ENCODE results near the gene PPP1R15A. TPM values are rescaled to one million over a fixed set of nuclear protein-coding genes. Genes with fewer than 3 reads are reported as not detected.
"Not testable (repeated sequence)": the region's sequence is repeated elsewhere in the genome, so short reads cannot be mapped to it uniquely, and the experiment has no call there.

Gene PPP1R15A
- total RNA-seq, 4 donors from 2014 or later = 81.0 to 171 (median 101) TPM

DNA sequence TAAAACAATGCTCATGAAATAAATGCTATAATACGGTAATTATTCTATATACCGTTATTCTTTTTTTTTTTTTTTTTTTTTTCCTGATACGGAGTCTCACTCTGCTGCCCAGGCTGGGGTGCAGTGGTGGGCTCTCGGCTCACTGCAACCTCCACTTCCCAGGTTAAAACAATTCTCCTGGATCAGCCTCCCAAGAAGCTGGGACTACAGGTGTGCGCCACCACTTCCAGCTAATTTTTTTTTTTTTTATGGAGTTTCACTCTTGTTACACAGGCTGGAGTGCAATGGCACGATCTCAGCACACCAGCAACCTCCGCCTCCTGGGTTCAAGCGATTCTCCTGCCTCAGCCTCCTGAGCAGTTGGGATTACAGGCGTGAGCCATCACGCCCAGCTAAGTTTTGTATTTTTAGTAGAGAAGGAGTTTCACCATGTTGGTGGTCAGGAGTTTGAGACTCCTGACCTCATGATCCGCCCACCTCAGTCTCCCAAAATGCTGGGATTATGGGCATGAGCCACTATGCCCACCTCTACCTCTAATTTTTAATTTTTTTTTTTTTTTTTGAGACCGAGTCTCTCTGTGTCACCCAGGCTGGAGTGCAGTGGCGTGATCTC is 6.9 kb downstream of the PPP1R15A start:
- Histone ChIP-seq H3K36me3 (peaks cover 0 to 62% (median 11%) of the 10 kb centered on the region in 3 donors), H3K4me3 (no peak overlapping the region), H3K27ac (peak overlapping the region in 2 of 4 donors; percentile 44 to 100)

GRCh38 chr19:48879696-48880095 is 7.5 kb downstream of the PPP1R15A start:
- not testable (repeated sequence) for H3K27me3 ChIP-seq; H3K4me3 ChIP-seq; H3K9me3 ChIP-seq; DNase-seq (ENCODE audit: low spot score in 2 of 2)
- Histone ChIP-seq H3K27ac (peak overlapping the region in 2 of 4 donors; percentile 44 to 68), H3K36me3 (peaks cover 0 to 57% (median 5%) of the 10 kb centered on the region in 3 donors), H3K4me1 (peaks cover 0 to 46% (median 21%) of the 10 kb centered on the region in 4 donors)
- 75 to 76% methylated on average over 9 of the region's 9 CpGs for WGBS, 2 donors

More for the DNA sequence above, 6.9 kb downstream of the PPP1R15A start:
- H3K4me1 ChIP-seq = peaks cover 0 to 50% (median 22%) of the 10 kb centered on the region in 4 donors
- 80 to 87% methylated on average over 13 of the region's 13 CpGs for WGBS, 2 donors
- H3K27me3 ChIP-seq = no peaks in the 10 kb centered on the region
- no peaks in the 10 kb centered on the region for H3K9me3 ChIP-seq
- no peak for TF ChIP-seq POLR2A (IDR thresholded peaks at IDR 0.05)
- DNase-seq (ENCODE audit: low spot score in 2 of 2) = no peak

DNA sequence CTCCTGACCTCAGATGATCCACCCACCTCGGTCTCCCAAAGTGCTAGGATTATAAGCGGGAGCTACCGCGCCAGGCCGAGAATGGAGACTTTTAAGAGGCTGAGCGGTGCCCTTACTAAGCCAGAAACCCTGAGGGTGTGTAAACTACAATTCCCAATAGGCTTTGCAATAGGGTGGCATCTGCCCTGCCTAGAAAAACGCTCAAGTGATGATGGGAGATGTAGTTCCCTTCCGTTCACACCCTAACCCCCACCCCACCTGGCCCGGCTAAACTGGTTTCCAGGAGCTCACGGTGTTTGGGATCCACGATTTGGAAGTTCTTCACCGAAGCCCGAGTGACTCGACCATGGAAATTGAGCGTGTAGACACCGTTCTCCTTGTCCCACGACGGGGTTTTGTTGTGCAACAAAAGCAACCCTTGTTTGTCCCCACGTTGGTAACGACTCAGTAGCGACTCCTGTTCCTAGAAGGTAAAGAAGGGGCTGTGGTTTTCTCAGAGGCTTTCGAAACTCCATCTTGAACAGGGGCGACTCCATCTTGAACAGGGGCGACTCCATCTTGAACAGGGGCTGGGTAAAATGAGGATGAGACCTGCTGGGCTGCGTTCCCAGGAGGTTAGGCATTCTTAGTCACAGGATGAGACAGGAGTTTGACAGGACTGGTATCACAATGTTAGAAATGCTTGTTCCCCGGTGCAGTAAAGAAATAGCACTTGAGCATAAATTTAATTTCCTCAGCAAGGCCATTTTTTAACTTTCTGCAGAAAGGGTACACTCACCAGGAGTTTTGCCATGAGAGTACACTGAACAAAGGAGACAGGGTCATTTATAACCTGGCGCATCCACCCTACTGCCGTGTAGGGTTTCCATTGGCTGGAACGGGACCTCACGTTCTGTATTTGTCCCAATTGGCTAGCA is 9.8 kb downstream of the PPP1R15A start:
- TF ChIP-seq, protein P1, sequence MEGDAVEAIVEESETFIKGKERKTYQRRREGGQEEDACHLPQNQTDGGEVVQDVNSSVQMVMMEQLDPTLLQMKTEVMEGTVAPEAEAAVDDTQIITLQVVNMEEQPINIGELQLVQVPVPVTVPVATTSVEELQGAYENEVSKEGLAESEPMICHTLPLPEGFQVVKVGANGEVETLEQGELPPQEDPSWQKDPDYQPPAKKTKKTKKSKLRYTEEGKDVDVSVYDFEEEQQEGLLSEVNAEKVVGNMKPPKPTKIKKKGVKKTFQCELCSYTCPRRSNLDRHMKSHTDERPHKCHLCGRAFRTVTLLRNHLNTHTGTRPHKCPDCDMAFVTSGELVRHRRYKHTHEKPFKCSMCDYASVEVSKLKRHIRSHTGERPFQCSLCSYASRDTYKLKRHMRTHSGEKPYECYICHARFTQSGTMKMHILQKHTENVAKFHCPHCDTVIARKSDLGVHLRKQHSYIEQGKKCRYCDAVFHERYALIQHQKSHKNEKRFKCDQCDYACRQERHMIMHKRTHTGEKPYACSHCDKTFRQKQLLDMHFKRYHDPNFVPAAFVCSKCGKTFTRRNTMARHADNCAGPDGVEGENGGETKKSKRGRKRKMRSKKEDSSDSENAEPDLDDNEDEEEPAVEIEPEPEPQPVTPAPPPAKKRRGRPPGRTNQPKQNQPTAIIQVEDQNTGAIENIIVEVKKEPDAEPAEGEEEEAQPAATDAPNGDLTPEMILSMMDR (IDR thresholded peaks at IDR 0.05) = no peak
- no peak for TF ChIP-seq POLR2A (IDR thresholded peaks at IDR 0.05)
- no peak for TF ChIP-seq EP300 (IDR thresholded peaks at IDR 0.05)
- H3K27ac ChIP-seq = peak overlapping the region in 3 of 4 donors; percentile 10 to 68 (median 11)
- 74 to 78% methylated on average over 30 of the region's 30 CpGs for WGBS, 2 donors

GRCh38 chr19:48883726-48884125 is 11.5 kb downstream of the PPP1R15A start:
- H3K4me1 ChIP-seq = peaks cover 0 to 11% (median 0%) of the 10 kb centered on the region in 4 donors
- 92 to 95% methylated on average over 7 of the region's 7 CpGs for WGBS, 2 donors
- H3K9me3 ChIP-seq = no peaks in the 10 kb centered on the region
- H3K27ac ChIP-seq = no peak overlapping the region
- peaks cover 0 to 17% (median 0%) of the 10 kb centered on the region in 3 donors for H3K36me3 ChIP-seq
- H3K27me3 ChIP-seq = no peaks in the 10 kb centered on the region
- no peak for DNase-seq (ENCODE audit: low spot score in 2 of 2)
- TF ChIP-seq POLR2A (IDR thresholded peaks at IDR 0.05) (no peak), EP300 (IDR thresholded peaks at IDR 0.05) (no peak)
- TF ChIP-seq, protein P1 (IDR thresholded peaks at IDR 0.05) = no peak
- no peak overlapping the region for H3K4me3 ChIP-seq

More for the DNA sequence above, 9.8 kb downstream of the PPP1R15A start:
- Histone ChIP-seq H3K27me3 (no peaks in the 10 kb centered on the region), H3K9me3 (no peaks in the 10 kb centered on the region), H3K4me1 (peaks cover 0 to 27% (median 6%) of the 10 kb centered on the region in 4 donors), H3K4me3 (no peak overlapping the region), H3K36me3 (peaks cover 0 to 34% (median 0%) of the 10 kb centered on the region in 3 donors)
- no peak for DNase-seq (ENCODE audit: low spot score in 2 of 2)

DNA sequence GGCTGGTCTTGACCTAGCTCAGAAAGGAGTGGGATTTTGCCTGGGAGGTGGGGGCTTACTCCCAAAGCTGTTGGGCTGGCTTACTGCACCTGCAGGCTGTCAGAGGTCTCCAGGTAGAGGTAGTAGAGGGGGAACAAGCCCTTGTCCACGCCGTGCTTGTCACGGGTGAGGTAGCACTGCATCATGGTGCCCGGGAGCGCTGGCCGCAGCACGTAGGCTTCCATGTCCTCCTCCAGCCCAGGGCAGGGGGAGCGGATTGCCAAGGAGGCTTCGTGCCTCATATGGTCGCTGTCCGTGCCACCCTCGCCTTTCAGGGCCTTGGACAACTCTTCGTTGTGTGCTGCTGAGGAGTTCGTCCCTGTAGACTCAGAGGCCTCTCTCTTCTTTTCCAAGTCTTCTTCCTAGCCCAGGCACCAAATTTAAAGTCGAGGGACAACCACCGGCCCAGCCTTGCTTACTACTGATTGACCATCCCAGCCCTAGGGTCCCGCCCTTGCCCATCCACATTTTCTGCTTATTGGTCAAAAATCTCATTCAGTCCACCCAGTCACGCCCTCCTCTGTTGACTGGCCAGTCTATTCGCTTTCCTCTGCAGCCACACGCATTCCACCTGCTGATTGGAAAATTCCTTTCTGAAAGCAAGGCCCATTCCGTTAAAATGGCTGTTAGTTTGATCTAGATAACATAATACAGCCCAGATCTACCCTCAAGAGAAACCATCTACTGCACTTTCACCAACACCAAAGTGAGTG is 15.8 kb downstream of the PPP1R15A start:
- DNase-seq (ENCODE audit: low spot score in 2 of 2) = no peak
- no peaks in the 10 kb centered on the region for H3K9me3 ChIP-seq
- H3K27ac ChIP-seq = no peak overlapping the region
- H3K4me3 ChIP-seq = no peak overlapping the region
- TF ChIP-seq EP300 (IDR thresholded peaks at IDR 0.05) (no peak), POLR2A (IDR thresholded peaks at IDR 0.05) (no peak)
- TF ChIP-seq, protein P1 (IDR thresholded peaks at IDR 0.05) = no peak
- no peaks in the 10 kb centered on the region for H3K27me3 ChIP-seq
- H3K36me3 ChIP-seq = no peaks in the 10 kb centered on the region
- no peaks in the 10 kb centered on the region for H3K4me1 ChIP-seq
- WGBS, 2 donors = 88 to 90% methylated on average over 20 to 21 of the region's 21 CpGs

DNA sequence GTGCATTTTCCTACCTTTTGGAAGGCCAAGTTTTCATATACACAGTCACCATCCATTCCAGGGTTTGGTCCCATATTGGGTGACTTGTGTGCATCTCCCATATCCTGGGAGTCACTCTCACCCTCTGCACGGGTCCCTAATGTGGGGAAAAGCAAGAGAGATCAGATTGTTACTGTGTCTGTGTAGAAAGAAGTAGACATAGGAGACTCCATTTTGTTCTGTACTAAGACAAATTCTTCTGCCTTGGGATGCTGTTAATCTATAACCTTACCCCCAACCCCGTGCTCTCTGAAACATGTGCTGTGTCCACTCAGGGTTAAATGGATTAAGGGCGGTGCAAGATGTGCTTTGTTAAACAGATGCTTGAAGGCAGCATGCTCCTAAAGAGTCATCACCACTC is 17.3 kb downstream of the PPP1R15A start:
- not testable (repeated sequence) for H3K27me3 ChIP-seq; H3K4me1 ChIP-seq; H3K27ac ChIP-seq; H3K4me3 ChIP-seq; DNase-seq (ENCODE audit: low spot score in 2 of 2); H3K36me3 ChIP-seq; H3K9me3 ChIP-seq
- 57 to 60% methylated on average over 3 of the region's 3 CpGs for WGBS, 2 donors

Data from tibial nerve (tissue), 4 donors.